Renal pelvis (tissue), 4 donors: ENCODE results near the gene ANKRD39. TPM values are rescaled to one million over a fixed set of nuclear protein-coding genes. Genes with fewer than 3 reads are reported as not detected.
A peak's percentile ranks its signal among the peaks of the same experiment; 100 is the strongest.

Source experiments
- DNase-seq: peaks from one replicate; pipeline ENCODE4 v3.0.0-alpha.2; 2013
- polyA plus RNA-seq, 3 donors: library from polyadenylated mRNA; unstranded; fragments of 120-200 nt; gene quantifications; one replicate each; pipeline ENCODE4 v1.2.1, GENCODE V29; 2013; ENCODE audit not compliant: insufficient read length in 3 of 3

Gene ANKRD39
- polyA plus RNA-seq, 3 donors: 8.5 to 11.3 (median 11.0) TPM

DNA sequence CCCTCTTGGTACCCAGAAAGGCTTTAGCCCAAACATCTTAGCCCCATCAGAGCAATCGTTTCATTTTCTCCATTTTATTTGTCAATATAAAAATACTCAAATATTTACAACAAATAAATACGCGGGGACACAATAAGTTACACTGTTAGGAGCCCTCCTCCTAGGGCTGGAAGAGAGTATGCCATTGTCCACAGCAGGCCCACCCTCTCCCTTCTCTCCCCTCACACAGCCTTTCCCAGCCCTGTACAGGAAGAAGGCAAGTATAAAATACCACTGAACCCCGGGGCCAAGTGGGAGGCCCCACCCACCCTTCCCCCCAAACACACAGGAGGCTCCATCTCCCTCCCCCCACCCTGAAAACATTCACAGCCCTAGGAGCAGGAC, 1.9 kb upstream of the ANKRD39 start:
- DNase-seq: no peak

DNA sequence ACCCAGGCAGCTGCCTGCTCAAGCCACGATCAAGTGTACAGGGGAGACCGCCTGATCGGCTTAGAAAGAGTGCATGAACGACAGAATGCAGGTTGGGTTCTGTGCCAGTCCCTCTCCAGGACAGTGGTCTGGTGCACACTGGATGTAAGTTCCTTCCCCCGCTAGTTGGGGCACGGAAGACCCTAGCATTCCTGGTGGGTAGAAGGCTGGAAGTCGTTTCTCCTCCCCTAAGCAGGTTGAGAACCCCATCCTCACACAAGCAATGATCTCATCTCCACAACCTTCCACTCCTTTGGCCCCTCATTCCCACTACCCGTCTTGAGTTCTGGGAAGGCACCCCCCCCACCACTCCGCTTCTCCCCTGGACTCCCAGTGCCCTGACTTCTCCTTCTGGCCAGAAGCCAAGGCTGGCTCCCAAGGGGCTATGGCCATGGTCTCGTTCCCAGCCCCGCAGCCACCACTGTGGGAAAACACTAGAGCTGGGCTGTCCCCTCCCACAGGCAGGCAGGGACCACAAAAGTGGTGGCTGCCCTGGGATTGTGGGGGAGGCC, 1.4 kb upstream of the ANKRD39 start:
- no peak for DNase-seq

DNA sequence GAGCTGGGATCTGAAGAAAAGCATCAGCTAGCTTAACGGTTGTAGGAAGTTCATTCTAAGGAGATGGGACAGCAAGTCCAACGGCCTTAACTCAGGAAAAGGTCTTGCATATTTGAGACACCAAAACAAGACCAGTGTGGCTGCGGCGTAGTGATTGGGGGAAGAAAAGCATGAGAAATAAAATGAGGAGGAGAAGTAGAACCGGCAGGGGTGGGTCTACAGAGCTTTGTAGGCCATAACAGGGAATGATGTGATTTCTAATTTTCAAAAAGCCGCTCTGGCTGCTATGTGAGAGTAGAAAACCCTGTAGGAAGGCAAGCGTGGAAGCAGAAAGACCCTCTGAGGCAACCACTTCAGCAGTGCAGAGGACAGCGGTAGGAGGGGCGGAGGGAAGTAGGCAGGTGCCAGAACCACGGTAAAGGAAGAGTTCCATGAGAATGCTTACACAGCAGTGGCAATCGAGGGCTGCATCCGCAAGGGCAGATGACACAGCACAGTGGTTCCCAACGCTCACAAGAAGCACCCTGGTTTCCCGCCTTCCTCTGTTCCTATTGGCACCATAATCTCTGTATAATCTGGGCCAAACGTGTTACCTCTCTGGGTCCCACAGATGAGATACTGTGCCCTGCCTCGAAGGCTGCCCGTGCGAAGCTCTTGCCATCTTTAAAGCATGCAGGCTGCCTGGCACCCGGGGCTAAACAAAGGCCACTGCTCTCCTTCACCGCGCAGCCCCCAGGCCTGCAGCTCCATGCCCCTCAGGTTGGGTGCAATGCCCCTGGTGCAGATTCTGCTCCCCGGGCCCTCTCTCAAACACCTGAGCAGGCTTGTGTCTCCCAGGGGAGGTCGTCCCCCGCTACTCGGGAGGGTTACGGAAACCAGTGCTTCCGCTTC, 795 bp downstream of the ANKRD39 start:
- DNase-seq: no peak

DNA sequence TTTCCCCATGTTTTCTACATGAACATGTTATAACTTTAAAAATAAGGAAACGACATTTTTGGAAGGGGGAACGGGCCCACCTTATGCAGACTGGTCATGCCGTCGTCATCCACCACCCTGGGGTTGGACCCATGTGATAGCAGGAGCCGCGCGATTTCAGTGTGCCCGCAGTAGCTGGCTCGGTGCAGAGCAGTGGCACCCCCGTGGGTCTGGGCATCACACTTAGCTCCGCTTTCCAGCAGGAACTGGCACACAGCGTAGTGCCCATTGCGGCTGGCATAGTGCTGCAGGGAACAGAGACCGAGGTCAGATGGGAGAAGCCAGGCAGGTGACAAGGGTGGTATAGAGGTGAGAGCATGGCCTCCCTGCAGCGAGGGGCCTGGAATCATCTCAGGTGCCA, 4.5 kb downstream of the ANKRD39 start:
- DNase-seq: no peak

DNA sequence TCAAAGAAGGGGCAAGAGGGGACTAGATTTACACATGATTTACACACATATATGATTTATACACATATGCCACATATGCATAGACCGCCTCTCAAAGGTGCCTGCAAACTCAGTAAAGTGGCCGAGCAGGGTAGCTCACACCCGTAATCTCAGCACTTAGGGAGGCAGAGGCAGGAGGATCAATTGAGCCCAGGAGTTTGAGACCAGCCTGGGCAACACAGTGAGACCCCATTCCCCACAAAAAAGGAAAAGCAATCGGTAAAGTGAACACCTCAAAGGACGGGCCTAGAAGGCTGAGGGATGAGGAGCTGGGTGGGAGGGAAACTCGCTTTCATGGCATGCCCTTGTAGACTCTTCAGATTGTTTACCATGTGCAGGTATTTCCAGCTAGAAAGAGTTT, 5.1 kb downstream of the ANKRD39 start:
- no peak for DNase-seq

DNA sequence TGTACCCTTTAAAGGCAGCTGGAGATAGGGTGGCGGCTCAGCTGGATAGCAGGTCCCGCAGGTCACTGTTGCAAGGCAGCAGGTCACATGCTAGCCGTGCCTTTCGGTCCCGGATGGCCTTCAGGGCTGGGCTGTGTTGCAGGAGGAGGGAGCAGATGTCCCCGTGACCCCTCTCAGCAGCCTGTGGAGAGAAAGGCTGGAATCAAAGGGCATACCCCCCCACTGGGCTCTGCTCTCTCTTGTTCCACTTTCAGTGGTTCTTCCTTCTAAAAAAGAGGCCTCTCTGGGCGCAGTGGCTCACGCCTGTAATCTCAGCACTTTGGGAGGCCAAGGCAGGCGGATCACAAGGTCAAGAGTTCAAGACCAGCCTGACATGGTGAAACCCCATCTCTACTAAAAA, 9.6 kb downstream of the ANKRD39 start:
- no peak for DNase-seq

DNA sequence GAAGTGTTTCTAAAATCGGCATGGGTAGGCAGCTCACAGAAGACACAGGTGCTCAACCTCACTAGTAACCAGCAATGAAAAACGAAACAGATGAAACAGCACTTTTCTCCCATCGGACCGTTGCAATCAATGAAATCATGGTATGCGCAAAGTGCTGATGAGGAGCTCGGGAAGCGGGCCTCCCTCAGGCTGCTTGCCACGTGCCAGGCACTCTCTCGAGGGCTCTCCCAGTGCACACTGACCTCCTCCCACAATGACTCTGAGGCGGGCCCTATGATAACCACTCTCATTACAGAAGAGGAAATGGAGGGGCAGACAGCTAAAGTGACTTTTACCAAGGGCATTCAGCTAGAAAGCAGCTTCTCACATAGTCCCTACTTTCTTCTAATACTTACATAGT, 10.2 kb downstream of the ANKRD39 start:
- no peak for DNase-seq

DNA sequence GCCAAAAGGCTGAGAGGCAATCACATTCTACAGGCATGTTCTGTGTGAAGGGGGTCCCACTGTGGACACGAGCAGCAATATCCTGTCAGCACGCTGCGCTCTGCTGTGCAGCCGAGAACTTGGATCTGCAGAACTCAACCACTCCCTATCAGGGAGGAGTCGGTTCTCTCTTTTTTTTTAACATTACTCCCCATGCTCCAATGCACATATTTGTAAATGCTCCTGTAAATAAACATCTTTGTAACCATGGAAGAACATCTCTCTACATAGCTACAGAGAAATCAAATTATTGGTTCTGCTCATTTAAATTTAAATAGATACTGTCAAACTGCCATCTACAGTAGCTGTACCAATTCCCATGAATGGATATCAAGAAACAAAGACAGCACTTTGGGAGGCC, 11.0 kb downstream of the ANKRD39 start:
- no peak for DNase-seq

DNA sequence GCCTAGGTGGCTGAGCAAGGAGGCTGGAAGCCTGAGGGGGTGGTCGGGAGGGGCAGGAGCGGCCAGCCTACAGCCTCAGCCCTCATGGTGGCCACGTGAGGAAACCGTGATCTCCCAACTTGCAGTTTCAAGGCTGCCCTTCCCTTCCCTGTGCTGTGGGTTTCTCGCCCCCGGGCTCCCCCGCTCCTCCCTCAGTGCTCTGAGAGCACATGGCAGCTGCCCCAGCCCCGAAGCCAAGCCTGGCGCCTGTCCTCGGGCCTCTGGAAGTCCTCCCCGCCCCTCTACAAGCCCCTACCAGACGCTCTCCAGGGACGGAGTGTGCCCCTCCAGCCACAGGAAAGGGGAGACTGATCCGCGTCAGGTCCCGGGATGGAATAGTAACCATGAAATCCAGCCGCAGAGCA, 13.4 kb downstream of the ANKRD39 start:
- no peak for DNase-seq

DNA sequence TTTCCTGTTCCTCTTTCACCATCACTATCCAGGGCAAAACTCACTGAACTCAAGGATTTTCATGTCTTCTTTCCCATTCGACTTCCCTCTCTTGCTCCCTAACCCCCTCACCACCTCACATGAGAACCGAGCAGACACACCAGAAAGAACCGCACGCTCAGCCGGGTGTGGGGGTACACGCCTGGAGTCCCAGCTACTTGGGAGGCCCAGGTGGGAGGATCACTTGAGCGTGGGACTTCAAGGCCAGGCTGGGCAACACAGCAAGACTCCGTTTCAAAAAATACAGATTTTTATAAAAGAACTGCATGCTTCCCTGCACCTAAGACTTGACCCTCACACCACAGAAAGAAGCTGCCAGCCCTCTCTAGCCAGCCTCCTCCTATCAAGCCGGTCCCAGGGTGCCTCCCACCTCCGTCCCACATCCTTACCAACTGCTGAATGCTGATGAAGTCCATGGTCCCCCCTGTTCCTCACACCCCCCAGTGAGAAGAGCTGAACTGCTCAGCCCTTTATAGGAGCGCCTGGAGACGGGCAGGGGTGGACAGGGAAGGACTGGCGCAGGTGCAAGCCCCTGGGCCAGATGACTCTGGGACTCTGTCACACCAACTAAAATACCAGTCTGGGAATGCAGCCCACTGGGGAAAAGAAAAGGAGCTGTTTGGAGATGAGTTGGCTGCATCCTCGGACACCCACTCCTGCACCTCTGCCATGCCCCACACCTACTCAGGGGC, 14.1 kb downstream of the ANKRD39 start, which contains the start of gene ANKRD23:
ANKRD23 (minus strand) TSS at position 484 of the 731 bp plus-strand sequence; CDS start at position 455, 29 bp downstream.
- no peak for DNase-seq

DNA sequence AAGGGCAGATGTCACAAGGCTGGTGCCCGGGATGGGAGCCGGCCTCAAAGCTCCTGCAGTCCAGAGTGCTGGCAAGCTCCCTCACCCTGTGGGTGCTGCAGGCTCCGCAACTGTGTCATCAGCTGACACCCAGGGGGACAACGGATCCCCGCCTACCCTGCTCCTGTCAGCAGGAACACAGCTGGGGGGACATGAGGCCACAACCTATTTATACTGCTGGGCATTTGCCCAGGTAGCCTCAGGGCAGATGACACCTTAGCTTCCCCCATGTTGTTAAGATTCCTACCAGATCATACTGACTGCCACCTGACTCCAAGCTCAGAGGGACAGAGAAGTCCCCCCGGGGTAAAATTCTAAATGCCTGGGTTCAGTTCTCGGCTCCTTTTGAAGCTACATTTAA, 15.2 kb downstream of the ANKRD39 start:
- DNase-seq: no peak

DNA sequence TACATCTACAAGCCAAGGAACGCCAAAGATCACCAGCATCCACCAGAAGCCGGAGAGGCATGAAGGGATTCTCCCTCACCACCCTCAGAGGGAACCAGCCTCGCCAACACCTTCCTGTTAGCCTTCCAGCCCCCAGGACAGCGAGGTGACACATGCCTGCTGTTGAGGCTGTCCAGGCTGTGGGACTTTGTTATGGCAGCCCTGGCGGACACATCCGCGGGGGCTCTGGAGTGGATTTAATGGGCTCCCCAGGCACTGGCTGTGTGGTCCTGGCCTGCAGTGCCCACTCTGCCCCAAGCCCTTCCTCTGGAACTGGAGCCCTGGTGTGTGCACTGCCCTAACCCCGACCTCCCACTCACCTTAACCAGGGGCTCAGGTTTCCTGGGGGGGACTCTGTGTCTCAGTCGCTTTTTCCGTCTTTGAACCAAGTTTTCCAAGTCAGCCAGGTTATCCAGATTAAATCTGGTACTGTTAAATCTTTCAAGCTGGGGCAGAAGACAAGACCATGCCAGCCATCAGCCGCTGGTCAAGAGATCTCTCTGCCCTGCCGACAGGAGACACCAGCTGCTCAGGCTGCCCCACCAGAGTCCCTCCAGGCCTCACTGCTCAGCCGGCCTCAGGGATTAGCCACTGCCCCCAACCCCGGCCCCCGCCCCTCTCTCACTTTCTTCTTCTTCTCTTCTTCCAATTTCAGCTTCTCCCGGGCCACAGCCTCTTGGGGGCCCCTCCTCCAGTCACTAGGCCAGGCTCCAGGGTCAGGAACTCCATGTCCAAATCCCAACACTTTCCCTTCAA, 15.9 kb downstream of the ANKRD39 start:
- no peak for DNase-seq

DNA sequence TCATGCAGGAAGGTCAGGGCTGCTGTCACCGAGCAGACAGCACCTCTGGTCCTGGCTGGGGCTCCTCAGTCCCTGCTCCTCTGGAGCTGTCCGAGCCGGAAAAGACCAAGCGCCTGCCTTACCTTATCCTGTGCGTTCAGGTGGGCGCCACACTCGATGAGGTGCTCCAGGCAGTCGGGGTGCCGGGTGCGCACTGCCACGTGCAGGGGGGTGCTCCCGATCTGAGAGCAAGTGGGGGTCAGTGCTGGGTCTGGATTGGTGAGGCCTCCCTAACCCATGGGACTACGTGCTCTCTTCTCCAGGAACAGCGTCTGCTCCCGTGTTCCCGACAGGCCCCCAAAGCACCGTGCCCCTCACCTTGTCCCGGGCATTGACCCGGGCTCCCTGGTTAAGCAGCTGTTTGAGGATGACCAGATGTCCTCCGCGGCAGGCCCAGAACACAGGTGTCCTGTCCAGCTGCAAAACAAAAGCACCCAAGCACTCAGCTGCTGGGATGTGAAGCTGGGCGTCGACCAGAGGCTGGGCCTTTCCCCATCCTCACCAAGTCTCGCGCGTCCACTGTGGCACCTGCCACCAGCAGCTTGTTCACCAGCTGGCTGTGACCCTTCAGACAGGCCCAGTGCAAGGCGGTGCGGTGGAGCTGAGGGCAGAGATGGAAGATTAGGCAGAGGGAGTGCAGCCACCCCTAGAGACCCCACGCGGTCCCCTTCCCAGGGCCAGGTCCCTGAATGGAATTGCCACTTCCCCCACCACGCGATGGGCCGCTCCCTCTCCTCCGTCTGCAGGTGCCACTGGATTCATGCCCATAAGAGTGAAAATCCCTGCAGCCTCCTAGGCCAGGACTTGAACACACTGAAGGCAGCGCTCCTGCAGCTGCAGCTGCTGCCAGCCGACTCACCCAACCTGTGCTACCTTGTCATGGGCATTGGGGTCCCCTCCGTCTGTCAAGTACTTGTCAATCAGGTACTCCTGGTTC, 17.7 kb downstream of the ANKRD39 start:
- no peak for DNase-seq

DNA sequence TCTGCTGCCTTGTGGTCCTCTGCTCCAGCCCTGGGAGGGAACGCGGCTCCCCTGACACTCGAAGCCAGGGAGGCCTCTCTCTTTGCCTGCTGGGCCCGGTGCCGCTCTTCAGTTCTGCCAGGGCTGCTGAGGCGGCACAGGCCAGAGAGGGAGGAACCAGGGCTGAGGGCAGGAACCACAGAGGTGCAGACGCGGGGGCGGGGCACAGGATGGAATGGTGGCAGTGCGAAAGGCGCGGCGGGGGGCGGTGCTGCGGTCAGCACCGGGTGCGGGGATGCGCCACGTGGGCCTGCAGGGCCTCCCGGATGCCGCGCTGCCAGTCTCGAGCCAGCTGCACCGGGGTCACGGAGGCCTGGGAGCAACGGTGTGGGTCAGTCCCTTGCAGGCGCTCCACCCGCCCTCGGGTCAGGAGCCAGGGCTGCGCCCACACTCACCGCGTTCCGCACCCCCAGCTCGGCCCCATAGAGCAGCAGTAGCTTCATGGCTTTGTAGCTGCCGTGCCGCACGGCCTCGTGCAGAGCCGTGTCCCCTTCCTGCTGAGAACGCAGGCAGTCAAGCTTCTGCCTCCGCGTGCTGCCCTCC, 18.4 kb downstream of the ANKRD39 start:
- DNase-seq: peak; percentile 68

DNA sequence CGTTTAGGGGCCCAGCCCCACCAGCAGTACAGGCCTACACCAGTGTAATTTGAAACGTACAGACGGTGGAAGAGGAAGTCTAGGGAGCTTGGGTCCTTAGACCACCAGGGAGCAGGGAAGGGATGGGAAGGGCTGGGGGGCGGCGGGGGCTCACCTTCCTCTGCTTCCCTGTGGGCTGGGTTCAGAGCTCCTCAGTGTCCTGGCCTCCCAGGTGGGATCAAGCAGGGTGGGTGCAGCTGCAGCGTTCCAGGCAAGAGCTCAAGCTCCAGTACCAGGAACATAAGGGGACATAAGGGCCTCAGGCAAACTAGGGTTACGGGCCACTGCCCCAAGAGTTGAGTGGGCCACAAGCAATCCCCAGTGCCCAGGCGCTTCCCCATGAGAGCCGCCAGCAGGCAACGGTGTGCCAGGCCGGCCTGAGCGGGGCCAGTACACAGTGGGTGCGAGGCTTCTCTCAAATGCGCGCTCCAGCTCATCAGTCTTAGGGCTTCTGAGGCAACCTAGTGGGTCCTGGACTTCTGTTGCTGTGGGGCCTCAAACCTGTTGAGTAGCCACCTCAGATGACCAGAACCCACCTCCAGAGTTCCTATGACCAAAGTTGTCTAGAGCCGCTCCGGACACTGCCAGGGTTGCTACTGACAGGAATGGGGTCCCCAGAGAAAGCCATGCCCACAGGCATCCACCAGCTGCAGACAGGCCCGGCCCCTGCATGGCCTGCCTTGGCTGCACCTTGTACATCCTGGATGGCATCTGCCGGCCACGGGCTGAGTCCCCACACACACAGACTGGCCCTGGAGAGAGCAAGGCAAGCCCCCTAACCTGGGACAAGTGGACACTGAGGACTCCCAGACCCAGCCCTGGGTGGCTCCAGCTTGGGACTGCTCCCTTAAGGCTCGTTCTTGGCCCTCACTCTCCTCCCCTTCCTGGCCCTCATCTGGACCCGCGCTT, 19.2 kb downstream of the ANKRD39 start:
- DNase-seq: no peak

DNA sequence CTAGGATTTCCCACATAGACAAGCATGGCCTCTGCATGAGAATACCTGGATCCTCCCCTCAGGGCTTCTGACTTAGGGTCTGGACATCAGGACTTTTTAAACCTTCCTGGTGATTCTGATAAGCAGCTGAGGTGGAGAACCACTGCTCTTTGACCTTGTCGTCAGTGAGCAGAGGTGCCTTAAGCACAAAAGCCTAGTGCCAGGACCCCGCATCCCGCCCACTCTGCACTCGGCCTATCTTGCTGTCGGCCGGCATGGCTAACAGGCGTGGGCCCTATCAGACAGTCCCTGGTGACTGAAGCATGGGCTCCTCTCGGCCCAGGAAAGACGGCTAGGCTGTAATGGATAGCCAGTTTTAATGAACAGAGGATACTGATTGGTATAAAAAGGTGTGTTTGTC, 20.2 kb downstream of the ANKRD39 start:
- DNase-seq: no peak

DNA sequence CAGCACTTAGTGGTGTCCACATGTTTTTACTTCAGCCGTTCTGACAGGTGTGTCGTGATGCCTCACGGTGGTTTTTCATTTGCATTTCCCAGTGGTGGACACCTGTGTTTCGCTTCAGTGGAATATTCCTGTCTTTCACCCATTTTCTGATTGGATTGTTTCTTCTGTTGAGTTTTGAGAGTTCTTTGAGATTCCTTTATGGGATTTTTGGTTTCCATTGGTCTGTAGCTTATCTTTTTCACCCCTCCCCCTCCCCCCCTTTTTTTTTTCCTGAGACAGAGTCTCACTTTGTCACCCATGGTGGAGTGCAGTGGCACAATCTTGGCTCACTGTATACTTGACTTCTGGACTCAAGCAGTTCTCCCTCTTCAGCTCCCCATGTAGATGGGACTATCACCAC, 22.0 kb downstream of the ANKRD39 start:
- no peak for DNase-seq

DNA sequence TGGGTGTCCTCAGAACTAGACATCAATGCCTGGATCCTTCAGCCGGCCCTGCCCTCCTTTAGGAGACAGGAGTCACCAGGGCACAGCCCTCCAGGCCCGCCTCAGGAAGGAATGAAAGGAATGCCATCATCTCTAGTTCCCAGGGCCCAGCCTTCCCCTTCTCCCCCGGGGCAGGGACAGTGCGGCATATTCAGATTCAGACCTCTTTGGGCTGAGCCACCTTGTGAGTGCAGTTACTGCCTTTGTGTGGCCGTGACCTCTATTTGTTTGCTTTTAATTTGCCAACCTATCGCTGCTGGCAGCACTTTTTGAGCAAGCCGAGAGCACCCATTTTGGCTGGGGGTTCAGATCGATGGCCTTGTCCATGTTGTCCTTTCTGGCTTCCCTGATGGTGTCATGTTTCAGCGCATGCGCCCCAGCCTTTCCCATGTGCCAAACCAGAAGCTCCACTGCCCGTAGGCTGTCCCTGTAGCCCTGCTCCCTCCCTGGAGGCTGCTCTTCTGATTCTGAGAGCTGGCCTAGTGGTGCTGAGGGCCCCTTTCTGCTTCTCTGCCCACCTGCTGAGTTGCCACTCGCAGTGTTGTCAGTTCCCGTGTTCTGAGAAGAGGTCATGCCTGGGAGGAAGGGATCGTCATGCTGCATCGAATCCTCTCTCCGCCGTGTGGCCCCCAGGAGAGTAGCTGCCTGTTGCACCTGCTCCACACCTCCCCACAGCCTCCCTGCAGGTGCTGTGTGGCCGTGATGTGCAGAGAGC, 24.9 kb downstream of the ANKRD39 start:
- DNase-seq: peak; percentile 82

DNA sequence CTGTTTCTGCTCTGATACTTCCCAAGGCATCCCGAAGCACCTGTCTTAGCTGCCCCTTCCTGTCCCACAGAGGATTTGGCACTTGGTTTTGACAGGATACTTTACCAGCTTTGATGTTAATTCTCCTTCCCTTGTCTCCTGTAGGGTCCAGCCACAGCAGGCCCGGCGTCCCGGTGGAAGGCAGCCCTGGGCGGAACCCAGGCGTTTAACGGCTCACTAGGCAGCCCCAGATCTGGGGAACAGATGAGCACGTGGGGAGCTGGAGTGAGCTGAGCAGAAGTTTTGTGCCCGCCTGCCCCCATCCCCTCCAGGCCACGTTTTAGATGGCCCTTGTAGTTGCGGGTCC, 25.4 kb downstream of the ANKRD39 start:
- no peak for DNase-seq
